HK-2 (cell line): ENCODE data around the gene ATP8B3.

Source experiments
- DNase-seq: peaks from one replicate; pipeline ENCODE4 v3.0.0-alpha.2; 2018; ENCODE audit not compliant: unreplicated experiment

Gene ATP8B3

DNA sequence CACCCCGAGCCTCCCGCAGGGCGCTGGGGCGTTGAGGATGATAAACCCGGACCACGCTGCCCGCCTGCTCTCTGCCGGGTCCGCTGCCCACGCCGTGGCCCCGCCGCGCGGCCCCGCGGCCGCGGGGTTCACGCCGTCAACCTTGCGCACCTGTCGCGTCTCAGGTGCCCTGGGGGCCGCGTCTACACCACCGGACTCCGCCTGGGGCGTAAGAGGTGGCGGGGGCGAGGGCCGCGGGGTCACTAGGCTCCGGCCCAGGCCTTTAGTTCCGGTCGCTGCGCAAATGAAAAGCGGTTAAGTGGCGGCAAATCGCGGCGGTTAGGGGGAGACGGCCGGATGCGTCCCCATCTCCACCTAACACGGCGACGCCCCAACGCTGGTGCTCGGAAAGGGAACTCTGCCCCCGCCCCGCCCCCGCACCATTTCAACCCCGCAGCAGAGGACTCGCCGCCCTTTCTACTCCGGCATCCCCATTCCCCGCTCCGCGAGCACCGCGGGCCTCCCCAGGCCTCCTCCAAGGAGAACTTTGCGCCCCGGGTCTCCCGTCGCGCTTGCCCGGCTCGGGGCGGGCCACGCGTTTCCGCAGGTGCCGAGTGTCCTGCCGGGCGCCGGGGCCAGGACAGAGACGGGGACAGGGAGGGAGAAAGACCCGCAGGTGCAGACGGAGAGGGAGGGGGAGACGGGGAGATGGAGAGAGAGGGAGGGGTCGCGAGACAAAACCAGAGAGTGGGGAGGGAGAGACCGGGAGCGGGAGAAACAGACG is 54.4 kb downstream of the ATP8B3 start:
- no peak for DNase-seq

DNA sequence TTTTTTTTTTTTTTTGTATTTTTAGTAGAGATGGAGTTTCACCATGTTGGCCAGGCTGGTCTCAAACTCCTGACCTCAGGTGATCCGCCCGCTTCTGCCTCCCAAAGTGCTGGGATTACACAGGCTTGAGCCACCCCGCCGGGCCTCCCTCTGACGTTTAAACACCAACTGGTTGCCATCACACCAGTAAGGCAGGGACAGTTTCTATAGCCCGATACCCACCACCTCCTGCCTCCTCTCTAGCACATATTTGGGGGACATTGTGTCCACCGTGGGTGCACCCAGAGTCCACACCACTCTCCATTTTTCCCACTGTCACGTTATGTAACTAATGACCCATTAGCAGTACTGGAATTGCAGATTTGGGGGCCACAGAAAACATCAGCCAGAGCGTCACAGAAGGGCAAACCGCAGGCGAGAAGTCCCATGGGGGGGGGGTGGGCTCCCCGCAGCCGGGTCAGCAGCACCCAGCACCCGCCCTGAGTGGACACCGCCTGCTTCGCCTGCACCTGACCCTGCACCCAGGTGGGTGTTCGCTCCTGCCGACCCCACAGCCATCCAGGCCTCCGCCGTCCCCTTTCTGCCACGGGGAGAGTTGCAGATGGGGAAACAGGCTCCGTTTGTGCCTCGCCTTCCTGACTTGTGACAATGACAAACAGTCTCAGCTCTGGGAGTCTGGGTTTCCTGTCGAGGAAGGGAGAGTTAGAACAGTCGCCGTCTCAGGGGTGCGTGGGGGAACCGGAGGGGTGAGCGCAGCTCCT is 55.2 kb downstream of the ATP8B3 start:
- DNase-seq: no peak

DNA sequence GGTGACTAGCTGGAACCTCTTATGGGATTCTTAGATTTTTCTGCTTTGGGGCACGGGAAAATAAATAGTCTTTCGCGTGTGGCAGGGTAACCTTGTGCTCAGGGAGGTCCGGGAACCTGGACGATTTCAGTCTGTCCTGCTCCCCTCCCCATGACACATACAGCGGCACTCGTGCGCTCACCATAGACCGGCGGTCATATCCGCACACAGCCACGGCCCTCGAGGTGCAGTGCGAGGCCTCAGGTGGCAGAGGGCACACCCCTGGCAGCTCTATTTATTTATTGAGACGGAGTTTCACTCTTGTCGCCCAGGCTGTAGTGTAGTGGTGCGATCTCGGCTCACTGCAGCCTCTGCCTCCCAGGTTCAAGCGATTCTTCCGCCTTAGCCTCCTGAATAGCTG is 55.8 kb downstream of the ATP8B3 start:
- DNase-seq: no peak

DNA sequence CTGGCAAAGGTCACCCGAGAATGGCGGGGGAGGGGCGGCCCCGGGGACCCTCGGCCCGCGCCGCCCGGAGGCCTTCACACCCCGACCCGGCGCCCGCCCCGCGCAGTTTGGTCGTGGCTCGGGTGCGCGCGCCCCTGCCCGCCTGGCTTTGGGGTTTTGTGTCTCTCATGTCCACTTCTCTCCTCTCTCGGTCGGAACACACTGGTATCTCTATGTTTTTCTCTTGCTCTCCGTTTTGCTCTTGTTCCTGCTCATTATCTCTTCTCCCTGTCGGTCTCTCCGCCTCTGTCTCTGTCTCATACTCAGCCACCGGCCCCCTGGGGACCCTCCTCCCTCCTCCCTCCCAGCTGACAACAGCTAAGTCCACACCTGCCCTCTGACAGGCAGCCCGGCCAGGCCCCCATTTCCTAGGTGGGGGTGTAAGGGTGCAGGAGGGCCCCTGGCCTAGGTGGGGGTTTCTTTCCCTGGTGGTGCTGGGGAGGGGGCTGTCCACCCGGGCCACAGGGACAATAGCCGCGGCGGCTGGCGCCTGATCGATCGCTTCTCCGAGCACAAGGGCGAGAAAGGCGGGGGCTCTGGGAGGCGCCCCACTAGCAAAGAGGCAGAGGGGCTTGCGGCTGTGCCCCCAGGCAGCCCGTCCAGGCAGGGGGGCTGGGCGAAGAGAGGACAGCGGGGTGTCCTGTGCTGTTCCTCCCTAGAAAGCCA is 56.5 kb downstream of the ATP8B3 start:
- no peak for DNase-seq

DNA sequence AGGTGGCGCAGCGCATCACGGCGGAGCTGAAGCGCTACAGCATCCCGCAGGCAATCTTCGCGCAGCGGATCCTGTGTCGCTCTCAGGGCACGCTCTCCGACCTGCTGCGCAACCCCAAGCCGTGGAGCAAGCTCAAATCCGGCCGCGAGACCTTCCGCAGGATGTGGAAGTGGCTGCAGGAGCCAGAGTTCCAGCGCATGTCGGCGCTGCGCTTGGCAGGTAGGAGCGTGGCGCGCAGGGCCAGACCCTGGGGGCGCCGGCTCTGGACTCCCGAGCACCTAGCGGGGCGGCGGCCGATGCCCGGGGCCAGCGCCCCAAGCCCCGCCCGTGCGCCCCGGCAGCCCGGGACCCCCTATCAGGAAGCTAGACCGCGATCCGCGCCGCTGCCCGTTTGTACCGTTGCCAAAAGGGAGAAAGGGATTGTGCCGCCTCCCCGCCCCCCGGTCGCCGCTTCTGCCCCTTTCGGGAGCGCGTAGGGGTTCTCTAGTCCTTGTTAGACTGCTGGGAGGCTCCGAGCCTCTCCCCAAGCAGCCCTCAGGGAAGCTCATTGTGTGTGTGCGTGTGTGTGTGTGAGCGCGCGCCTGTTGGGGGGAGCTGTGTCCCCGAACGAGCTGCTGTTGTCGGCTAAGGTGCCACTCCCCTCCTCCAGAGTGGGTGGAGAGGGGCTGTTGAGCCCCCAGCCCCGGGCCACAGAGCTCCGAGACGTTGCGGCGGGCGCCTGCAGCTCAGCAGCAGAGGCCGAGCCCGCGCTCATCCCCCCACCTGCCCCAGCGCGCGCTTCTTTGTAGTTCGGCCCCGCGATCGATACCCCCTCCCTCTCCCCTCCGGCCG is 57.2 kb downstream of the ATP8B3 start:
- DNase-seq: no peak

DNA sequence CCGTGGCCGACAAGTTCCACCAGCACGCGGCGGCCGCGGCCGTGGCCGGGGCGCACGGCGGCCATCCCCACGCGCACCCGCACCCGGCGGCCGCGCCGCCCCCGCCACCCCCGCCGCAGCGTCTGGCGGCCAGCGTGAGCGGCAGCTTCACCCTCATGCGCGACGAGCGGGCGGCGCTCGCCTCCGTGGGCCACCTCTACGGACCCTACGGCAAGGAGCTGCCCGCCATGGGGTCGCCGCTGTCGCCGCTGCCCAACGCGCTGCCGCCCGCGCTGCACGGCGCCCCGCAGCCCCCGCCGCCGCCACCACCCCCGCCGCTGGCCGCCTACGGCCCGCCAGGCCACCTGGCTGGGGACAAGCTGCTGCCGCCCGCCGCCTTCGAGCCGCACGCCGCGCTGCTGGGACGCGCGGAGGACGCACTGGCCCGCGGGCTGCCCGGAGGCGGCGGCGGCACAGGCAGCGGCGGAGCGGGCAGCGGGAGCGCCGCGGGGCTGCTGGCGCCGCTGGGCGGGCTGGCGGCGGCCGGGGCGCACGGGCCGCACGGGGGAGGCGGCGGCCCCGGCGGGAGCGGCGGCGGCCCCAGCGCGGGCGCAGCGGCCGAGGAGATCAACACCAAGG is 57.9 kb downstream of the ATP8B3 start:
- DNase-seq: no peak

DNA sequence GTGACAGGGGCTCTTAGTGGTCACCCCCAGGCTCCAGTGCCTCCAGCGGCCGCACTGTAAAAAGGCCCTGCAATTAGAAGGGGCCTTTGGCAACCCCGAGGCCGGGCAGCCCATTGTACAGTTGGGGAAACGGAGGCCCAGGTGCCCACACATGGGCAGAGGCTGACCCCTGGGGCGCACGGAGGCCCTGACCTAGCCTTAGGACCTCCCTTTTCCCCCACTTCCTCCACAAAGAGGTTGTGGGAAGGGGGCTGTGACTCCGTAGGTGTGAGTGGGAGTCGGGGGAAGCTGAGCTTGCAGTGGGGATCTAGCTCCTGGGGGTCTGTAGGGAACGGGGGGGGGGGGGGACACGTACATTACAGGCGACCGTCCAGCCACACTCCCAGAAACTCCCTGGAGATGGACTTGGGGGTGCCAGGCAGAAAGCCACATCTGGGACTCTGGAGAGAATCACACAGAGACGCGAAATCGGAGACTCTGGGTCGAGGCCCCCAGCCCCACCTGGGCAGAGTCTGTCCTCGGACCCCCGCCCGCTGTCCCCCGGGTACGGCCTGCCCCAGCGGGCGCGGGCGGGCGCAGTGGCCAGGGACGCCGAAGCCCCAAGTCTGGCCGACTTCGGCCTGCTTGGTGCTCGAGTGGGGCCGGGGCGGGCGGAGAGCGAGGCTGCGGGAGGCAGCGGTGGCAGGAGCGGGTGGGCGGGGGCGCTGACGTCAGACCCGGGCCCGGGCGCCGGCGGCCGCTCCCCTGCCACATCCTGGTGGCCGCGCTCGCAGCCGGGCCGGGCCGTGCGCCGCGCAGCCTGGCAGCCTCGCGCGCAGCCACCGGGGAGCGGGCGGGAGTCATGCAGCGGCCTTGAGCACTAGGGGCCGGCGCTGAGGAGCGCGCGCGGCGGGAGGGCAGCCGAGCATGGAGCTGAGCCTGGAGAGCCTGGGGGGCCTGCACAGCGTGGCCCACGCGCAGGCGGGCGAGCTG is 59.0 kb downstream of the ATP8B3 start, which contains the start of gene ONECUT3:
TSS of gene ONECUT3 (plus strand) at position 750 of the 972 bp plus-strand sequence. CDS start at position 907, 157 bp downstream.
- DNase-seq: no peak

DNA sequence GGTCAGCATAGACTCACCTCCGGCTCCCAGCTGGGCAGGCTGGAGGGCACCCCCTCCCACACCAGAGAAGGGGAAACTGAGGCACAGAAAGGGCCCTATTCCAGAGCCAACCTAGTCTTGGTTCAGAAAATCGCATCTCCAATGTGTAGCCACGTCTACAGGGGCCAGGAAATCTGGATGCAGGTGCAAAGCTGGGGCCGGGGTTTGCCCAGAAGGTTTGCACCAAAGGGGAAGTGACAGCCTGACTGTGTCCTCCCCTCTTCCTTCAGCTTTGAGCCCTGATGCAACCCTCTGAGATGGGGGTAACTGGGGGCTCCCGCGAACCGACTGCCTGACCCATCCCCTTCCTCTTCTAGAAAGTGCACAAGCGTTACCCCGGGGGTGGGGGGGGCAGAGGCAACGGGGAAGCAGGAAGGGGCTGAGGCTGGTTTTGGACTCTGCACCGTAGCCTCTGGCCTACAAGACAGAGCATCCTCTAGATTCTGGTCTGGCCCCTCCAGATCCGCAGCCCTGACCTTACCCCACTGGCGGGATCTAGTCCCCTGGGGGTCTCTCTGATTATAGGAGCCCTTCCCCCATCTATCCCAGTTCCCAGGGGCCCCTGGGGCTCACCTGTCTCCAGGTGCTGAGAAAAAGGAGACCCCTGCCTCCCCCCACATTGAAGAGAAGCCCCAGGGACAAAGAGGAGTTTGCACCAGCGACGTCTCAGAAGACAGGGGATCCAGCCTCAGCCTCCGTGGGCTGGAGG is 59.9 kb downstream of the ATP8B3 start:
- DNase-seq: no peak

DNA sequence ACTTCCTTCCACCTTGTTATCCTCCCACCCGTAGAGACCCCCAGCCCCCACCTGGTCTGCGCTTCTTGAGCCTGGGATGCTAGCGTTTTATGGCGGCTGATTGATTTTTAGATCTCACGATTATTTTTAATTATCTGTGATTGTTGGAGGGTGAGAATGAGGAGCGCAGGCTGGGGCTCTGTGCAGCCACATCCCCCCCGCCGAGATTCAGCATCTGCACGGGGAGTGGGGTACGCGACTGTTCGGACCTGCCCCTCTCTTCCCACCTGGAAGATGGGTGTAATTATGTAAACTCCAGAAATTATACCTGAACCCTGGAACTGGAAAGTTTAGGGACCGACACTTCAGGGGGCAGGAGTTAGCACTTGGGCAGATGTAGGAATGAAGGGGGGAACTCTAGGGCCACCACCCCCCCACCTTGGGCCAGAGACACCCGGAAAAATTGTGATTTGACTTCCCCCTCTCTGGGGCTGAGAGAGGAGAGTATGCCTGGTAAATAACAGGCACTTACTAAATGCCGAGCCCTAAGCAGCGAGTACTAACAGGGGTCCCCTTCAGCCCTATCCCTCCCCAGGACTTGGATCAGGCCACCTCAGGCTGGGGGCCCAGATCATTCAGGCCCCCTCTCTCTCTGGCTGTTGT is 60.6 kb downstream of the ATP8B3 start:
- DNase-seq: no peak

DNA sequence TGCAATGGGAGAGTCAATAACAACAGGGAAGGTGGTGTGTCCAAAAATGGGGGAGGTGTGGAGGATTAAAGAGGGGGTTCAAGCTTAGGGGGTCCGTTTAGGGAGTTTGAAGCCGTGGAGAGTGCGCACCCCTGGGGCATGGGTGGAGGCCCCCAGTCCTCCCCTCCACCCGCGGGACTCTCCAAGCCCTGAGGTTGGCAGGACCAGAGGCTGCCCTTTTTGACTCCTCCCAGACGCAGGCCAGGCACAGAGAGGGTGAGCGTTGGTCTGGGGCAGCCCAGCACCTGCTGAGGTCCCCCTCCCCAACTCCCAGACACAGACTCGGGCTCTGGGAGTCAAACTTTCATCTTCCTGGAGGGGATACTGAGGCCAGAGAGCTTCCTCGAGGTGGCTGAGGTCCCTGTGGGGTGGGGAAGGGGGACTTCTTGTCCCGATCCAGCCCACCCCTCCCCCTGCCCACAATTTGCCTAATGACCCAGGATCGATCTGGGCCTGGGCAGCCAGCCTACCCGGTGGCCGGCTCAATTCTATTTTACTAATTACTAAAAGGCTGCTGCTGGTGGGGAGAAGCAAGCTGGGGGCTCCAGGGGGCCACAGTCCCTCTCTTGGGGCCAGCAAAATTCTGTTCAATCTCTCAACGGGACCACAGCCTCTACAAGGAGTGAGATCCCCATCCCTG is 61.6 kb downstream of the ATP8B3 start:
- DNase-seq: no peak

DNA sequence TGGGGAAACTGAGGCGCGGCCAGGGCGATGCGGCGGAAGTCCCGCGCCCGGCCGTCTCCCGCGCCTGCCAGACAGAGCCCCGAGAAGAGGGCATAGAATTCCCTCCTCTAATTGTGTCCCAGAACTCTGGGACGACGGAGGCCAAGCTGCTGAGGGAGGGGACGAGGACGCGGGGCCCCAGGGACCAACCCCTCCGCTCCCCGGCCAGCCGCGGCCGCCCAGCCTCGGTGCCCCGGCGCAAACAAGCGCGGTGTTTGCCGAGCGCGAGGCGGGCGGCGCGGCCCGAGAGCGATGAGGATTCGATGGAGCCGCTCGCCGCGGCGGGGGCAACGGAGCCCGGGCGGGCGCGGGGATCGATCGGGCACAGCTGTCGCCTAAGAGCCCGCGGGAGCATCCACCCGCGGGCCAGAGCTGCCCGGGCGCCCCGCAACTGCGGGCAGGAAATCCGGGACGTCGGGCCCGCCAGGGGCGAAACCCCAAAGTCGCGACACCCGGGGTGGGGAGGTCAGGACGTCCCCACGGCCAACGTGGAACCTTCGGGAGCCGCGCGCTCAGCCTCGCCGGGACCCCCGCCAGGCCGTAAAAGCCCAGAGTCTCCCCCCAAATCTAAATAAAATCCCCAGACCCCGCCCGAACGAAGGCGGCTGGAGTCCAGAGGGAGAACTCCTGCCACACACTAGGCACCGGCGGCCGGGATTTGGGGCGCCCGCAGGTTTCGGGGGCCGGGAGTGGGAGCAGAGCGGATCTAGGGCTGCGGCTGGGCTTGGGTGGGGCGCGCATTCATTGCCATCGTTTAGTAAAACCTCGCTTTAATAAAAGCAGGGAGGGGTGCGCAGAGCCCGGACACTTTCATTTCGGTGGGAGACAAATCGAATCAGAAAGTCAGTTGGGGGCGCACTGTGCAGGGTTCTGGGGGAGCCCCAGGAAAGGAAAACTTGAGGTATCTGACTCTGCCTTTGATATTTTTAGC is 62.4 kb downstream of the ATP8B3 start:
- DNase-seq: no peak

DNA sequence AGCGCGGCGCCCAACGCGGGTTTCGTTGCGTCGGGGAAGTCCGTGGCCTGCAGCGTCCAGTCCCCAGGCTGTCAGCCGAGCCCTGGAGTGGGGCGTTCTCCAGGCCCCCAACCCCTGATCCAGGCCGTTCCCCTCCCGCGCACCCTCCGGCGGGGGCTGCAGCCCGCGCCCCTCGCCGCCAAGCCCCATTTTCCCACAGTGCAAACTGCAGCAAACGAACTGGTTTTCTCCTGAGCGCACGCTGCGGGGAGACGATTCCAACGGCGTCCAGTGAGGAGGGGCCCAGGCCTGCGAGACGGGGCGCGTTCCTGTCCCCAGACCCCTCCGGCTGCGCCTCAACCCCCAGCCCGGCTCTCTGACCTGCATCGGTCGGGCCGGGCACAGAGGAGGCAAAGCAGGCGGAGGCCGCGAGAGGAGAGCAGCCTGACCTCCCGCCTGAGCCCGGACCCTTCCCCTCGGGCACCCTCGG is 63.2 kb downstream of the ATP8B3 start:
- DNase-seq: no peak

DNA sequence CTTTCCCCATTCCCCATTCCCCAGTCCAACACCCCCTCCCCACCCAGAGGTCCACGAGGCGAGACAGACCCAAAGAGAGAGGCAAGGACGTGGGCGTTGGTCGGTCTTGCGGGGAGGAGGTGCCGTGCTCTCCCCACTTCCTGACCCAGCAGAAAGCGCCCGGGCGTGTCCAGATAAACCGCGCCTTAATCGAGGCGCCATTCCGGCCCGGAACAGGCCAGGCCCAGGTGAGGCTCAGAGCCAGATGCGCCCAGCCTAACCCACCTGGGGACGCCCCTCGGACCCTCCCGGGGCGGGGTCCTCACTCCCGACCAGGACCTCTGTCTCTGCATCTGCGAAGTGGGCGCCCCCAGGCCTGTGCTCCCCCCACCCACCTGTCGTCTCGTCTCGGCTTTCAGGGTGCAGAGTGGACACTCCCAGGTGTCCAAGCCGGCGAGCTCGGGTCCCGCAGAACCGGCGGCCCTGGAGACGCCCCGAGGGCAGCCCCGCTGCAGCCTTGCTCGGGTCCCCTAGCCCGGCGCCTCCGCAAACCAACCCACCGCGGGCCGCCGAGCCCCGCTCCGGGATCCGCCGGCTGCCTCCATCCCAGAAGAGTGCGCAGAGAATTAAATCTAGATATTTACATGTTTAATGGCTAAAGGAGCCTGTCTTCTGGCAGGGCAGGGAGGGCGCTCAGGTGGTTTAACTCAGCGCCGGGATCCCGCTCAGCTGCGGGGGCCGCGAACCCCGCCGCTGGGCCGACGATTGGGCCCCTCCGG is 63.8 kb downstream of the ATP8B3 start:
- DNase-seq: peak; percentile 55

DNA sequence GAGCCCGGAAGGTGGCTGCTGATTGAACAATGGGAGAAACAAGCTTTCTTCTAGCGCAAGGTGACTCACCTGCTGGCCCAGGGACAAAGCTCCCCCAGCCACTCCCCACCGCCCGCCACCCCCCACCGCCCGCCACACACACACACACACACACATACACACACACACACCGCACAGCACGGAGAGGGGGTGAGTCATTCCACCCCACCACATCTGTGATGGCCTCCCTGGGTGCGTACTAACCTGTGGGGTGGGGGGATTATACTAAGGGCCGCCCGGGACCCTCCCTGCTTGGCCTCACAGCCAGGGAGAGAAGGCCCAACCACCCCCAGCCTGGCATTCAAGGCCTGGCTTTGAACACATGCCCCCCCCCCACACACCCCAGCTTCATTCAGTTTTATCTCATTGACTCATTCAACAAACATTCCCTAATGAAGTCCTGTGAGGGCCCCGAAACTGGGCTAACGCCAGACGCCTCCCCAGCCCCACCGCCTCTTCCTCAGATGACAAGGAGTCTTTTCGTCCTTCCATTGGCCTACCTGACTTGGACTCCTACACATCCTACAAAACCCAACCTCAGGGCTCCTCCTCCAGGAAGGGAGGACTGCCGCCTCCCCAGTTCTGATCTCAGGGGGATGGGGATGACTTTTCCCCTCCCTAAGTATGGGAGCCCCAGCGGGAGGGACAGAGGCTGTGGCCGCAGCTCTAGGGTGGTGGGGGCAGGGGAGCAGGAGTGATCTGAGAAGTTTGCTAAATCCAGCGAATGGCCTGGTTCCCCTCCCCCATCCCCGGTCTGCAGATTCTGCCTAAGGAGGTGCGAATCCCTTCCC is 64.6 kb downstream of the ATP8B3 start:
- DNase-seq: peak; percentile 86
